SKM-1 treated with dmso at 0.1 percent for 144 hours (cell line): ENCODE data around the gene C12orf57.
"Not testable (repeated sequence)": the region's sequence is repeated elsewhere in the genome, so short reads cannot be mapped to it uniquely, and the experiment has no call there.

ENCODE experiments used
- DNase-seq: peaks from one replicate; lab custom pipeline; 2025; ENCODE audit not compliant: unreplicated experiment; lab: John Stamatoyannopoulos, UW

C12orf57 gene, protein sequence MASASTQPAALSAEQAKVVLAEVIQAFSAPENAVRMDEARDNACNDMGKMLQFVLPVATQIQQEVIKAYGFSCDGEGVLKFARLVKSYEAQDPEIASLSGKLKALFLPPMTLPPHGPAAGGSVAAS

DNA sequence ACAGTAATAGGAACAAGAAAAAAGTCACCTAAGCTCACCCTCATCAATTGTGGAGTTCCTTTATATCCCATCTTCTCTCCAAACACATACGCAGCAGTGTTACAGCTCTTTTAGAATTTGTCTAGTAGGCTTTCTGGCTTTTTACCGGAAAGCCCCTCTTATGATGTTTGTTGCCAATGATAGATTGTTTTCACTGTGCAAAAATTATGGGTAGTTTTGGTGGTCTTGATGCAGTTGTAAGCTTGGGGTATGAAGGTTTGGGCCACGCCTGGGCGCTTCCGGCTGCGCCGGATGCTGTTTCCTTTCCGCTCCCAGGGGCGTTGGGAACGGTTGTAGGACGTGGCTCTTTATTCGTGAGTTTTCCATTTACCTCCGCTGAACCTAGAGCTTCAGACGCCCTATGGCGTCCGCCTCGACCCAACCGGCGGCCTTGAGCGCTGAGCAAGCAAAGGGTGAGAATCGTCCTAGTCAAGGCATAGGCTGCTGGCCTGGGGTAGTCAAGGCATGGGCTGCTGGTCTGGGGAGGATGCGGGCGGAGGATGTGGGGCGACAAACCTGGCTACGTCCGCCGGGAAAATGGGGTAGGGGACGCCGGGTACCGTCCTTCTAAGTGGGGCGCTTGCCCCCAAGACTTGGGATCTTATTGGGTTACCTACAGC, at the start of gene C12orf57, which contains the start of gene RNU7-1:
Gene C12orf57, plus strand, starts transcription at position 301 of the 659 bp plus-strand sequence. Its CDS starts 100 bp downstream, at position 401.
Gene RNU7-1, plus strand, starts transcription at position 95 of the 659 bp plus-strand sequence.
- DNase-seq: peak; percentile 41

DNA sequence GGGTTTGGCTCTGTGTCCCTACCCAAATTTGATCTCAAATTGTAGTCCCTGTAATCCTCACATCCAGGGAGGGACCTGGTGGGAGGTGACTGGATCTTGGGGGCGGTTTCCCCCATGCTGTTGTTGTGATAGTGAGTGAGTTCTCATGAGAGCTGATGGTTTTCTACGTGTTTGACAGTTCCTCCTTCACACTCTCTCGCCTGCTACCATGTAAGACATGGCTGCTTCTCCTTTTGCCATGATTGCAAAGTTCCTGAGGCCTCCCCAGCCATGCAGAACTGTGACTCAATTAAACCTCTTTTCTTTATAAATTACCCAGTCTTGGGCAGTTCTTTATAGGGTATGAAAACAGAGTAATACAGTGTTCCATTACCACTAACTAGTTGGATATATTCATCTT, 49.5 kb upstream of the C12orf57 start:
- DNase-seq: no peak

DNA sequence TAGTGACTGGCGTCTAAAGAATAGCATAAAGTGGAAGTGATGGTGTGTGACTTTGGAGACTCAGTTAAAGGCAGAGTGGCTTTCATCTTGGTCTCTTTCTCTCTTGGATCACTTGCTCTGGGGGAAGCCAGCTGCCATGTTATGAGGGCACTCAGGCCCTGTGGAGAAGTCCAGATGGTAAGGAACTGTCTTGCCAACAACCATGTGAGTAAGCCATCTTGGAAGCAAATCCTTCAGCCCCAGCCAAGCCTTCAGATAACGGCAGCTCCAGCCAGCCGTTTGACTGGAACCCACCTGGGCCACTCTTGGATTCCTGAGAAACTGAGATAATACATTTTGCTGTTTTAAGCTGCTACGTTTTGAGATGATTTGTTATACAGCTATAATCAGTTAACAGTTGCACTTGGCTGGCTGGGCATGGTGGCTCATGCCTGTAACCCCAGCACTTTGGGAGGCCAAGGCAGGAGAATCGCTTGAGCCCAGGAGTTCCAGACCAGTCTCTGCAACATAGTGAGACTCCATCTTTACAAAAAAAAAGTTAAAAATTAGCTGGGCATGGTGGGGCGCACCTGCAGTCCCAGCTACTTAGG, 46.9 kb upstream of the C12orf57 start:
- no peak for DNase-seq

DNA sequence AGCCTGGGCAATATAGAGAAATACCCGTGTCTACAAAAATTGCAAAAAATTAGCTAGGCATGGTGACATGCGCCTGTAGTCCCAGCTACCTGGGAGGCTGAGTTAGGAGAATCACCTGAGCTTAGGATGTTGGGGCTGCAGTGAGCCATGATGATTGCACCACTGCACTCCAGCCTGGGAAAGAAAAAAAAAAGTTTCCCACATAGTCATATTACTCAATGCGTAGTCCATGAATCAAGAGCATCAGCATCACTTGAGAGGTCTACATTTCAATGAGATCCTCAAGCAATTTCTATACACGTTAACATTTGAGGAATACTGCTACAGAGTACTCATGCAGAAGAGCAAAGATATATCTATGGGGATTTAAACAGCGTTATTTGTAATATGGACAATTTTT, 44.4 kb upstream of the C12orf57 start:
- DNase-seq: no peak

DNA sequence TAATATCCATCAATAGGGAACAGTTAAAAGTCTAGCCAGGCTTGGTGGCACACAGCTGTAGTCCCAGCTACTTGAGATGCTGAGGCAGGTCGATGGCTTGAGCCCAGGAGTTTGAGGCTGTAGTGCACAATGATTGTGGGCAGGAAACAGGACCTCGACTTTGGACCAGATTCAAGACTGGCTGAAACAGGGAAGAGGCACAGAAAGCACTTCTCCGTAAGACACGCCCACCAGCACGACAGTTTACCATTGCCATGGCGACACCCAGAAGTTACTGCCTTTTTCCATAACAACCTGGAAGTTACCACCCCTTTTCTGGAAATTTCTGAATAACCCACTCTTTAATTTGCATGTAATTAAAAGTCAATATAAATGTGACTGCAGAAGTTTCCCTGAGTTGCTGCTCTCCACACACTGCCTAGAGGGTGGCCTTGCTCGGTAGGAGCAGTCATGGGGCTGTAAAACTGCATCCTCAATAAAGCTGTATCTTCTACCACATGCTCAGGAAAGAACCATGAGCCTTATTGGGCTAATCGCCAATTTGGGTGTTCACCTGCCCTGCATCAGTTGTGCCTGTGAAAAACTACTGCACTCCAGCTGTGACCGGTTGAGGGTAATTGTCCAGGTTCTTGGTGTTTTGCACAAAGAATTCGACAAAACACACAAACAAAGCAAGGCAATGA, 43.8 kb upstream of the C12orf57 start:
- DNase-seq: peak; percentile 43

DNA sequence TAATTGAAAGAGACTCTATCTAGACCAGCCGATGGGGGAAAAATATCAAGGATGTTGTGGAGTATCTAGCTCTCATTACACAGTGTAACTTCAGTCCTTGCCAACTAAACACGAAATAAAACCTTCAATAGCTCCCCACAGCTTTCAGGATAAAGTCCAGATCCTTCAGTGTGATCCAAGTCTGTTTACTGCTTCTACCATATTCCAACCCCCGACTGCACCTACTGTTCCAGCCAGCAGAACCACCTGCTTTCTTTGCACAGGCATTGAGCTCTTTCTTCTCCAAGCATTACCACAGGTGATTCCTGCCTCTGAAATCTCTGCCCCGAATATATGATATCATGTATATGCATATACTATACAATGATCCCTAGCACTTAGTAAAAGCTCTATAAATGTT, 41.4 kb upstream of the C12orf57 start:
- DNase-seq: no peak

DNA sequence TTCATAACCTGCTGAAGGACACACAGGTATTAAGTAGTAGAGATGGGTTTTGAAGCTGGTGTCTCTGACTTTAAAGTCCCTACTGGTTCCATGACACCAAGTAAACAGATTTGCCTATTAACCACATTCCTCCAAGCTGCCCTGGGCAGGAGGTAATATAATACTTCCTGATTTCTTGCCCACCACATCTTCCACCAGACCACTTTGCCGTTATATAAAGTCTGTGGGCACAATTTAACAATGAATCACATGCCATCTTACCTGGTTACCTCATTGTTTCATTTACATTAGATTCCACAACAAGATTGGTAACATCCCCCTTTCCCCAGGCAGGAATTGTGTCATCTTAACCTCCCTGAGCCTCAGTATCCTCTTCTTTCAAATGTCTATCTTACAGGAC, 40.1 kb upstream of the C12orf57 start:
- no peak for DNase-seq

DNA sequence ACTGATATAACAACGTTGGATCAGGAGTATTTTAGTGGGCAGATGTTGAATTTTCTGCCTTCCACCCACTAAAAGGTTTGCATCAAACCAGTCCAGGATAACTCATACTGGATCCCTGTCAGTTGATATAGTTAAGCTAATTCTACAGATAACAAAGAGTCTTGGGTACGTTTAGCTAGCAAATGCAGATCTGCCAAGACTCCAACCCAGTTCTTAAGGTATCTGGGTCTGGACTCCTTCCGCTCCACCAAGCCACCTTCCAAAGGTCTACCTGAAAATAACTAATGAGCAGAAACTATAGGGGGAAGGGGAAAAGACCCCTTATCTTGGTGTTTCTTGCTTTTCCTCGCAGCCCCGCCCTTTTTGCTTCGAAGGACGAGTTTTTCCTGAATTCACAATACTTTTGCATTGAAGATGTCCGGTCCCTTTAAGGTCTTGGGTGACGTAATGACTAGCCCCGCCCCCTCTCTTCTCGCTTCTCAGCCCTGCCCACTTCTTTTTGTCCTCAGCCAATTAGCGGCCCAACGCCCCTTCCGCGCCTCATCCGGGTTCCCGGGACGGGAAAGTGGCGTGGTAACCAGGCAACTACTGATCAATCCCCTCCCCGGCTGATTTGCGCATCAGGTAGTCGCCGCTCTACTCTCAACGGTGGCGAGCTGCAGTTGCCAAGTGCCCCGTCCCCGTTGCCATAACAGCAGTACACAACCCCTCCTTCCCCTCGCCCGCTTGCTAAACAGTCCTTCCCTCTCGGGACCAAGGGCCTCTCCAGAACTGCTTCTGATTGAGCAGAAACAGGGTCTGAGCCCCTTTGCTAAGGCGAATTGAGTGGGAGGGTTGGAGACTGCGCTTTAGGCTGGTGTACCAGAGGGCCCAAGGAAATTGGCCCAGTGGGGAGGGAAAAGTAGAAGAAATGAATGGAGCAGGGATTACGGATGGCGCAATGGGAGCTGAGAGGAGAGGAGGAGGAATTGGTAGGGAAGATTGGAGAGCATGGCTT, 39.2 kb upstream of the C12orf57 start, which contains the start of gene LRRC23:
Gene LRRC23, plus strand, starts transcription at position 543 of the 997 bp plus-strand sequence. CDS start 812 bp downstream, outside the sequence.
- DNase-seq: peak; percentile 84

DNA sequence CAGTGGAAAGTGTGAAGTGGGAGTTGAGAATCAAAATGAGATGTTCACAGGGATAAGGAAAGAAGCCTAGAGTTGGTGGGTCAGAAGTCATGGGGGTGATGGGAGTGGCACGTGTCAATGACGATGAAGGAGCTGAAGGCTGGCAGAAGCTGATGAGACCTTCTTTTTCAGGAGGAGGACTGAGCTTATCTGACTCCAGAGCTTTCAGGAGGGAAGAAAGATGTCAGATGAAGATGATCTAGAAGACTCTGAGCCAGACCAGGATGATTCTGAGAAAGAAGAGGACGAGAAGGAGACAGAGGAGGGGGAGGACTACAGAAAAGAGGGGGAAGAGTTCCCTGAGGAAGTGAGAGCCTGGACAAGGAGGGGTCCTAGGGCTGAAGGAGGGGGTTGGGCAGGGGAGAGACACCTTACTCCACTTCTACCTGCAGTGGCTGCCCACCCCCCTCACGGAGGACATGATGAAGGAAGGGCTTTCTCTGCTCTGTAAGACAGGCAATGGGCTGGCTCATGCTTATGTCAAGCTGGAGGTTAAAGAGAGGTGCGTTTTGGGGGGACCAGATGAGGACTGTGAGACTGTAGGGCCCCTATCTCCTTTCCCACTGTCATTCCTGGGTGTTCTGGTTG, 38.3 kb upstream of the C12orf57 start:
- no peak for DNase-seq

DNA sequence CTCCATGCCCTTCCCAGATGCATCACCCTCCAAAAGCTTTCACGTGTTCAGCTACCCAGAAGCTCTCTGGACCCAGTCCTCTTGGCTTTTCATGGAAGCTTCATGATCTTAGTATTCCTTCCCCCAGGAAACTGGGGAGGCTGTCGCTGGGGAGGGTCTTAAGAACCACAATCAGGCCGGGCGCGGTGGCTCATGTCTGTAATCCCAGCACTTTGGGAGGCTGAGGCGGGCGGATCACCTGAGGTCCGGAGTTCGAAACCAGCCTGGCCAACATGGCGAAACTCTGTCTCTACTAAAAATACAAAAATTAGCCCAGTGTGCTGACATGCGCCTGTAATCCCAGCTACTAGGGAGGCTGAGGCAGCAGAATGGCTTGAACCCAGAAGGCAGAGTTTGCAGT, 35.7 kb upstream of the C12orf57 start:
- DNase-seq: not testable (repeated sequence)

DNA sequence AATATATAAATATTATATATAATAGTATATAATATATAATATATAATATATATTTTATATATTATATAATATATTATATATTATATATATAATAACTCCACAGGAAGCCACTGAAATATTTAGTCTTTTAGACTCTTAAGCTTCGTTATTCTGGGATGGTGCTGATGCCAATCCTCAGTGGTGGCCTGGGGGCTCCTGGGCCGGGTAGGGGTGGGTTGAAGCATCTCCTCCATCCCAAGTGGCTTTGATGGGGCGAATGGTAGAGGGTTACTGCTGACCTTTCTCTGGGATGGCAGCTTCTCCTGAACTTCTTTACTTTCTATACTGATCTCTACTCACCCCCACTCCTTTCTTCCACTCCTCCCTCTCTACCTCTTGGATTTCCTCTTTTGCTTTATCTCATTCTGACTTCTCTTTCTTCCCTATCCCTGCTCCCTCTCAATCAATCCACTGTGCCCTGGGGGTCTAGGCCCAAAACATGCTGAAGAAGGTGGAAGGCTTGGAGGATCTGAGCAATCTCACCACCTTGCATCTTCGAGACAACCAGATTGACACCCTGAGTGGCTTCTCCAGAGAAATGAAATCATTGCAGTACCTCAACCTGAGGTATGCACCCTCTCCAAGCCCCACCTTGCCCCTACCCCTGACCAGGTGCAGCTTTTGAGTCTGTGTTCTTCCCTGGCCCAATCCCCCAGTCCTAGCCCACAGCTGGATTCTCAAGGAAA, 34.2 kb upstream of the C12orf57 start:
- no peak for DNase-seq

DNA sequence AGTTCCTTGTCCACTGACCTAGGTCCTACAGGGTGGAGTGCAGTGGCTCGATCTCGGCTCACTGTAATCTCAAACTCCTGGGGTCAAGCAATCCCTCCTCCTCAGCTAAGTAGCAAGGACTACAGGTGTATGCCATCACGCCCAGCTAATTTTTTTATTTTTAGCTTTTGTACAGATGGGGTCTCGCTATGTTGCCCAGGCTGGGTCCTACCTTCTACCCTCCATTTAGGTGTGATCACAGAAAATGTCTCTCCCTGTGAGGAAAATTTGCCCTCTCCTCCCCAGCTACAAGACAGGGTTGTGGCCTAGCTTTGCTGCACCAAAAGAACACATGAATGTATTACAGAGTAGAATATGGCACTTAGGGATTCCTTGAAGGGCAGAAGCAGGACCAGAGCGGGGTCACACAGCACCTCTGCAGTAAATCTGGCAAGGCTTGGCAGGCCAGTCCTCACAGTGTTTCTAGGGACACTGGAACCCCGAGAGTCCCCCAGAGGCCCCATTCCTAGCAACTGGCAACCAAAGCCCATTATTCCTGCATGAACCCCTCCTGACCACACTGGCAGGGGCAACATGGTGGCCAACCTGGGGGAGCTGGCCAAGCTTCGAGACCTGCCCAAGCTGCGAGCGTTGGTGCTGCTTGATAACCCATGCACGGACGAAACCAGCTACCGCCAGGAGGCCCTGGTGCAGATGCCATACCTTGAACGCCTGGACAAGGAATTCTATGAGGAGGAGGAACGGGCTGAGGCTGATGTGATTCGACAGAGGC, 31.5 kb upstream of the C12orf57 start:
- DNase-seq: no peak

DNA sequence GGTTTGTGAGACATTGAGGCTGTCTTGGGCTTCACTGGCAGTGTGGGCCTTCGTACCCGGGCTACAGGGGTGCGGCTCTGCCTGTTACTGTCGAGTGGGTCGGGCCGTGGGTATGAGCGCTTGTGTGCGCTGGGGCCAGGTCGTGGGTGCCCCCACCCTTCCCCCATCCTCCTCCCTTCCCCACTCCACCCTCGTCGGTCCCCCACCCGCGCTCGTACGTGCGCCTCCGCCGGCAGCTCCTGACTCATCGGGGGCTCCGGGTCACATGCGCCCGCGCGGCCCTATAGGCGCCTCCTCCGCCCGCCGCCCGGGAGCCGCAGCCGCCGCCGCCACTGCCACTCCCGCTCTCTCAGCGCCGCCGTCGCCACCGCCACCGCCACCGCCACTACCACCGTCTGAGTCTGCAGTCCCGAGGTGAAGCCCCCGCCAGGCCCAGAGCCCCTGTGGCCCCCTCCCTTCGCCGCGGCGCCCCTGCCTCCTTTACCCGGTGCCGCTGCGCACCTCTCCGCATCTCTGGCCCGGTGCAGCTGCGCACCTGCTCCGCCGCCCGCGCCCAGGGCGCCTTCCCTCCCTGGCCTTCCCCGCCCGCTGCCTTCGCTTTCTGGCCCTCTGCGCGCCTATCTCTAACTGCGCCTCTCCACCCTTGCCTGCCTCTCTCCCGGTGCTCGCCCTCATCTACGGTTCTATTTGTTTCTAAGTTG, 29.4 kb upstream of the C12orf57 start, which contains the start of gene ENO2:
Gene ENO2, plus strand, starts transcription at position 335 of the 701 bp plus-strand sequence. CDS start 1,253 bp downstream, outside the sequence.
- DNase-seq: no peak

DNA sequence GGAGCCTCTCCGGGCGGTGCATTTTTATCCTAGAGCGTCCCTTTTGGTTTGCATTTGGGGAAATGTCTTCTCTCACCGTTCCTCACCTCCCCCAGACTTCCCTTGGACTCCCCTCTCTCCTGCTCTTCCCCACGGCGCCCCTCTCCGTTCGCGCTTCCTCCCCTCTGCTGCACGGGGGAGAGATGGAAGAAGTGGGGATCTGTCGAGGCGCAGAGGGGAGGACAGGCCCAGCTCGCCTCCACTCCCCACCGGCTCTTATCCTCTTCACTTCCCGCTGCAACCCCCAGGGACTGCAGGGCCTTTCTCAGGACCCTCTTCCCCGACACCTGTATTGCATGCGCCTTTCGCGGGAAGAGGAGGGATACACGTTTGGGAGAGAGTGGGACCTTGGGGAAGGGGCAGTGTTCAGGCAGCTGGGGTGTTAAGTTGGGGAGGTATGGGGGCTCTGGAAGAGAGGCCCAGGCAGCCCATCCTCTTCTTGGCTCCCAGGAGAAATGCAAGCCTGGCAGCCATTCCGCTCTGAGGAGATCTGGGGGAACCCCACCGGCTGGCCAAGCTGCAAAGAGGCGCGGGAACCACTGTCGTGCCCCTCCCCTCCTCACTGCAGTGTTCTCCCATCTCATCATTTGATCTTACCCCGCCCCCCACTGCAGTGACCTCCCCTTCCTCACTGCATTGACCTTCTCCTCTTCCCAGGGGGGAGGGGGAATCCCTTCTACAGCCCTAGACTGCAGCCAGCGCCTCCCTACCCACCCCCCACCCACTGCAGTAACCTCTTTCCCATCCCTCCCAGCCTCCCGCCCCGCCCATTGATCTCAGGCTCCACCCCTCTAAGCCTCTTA, 28.7 kb upstream of the C12orf57 start:
- no peak for DNase-seq

DNA sequence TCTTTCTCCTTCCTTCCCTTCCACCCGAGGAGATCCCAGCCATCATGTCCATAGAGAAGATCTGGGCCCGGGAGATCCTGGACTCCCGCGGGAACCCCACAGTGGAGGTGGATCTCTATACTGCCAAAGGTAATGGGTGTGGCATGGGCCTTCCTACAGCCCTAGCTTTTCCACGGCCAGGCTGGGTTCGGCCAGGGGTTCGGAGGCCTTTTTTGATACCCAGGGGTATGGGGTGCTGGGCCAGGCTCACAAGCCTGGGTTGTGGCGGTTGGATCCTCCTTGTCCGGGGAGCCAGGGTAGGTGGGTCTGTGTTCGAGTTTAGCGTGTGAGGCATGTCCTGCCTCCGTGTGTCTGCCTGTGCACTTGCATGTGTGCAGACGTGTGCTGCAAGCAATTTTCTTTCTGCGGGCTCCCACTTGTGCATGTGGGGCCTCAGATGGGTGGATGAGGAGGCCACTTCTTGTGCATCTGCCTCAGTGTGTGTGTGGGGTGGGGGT, 28.0 kb upstream of the C12orf57 start:
- DNase-seq: no peak

DNA sequence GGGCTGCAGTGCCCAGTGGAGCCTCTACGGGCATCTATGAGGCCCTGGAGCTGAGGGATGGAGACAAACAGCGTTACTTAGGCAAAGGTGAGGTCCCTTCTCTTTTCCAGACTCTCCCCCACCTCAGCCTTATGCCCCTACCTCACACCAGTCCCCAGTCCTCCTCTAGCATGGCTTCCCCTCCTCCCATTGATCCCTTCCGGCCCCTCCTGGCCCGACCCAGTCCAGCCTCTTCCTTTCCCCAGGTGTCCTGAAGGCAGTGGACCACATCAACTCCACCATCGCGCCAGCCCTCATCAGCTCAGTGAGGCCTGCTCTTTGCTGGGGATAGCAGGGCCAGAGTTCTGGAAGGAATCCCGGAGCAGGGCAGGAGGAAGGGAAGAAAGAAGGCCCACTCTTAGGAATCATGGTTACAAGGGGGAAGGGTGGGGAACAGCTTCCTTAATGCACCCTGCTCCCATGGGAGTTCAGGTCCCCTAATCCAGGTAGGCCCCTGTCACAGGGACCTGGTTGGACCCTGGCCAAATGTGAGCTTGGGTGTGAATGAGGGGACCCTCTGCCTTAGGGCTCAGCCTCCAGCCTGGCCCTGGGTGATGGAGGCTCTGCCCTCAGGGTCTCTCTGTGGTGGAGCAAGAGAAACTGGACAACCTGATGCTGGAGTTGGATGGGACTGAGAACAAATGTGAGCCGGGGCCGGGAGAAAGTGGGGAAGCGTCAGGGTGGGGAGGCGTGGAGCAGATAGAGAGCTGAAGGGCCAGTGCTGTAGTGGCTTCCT, 27.2 kb upstream of the C12orf57 start:
- DNase-seq: no peak
